Hindlimb muscle (tissue), 1 donor: ENCODE measurements around the gene OLFM3. TPM values are rescaled to one million over a fixed set of nuclear protein-coding genes. Genes with fewer than 3 reads are reported as not detected.

Experiments
- DNase-seq: peaks from one replicate; pipeline ENCODE4 v3.0.0-alpha.2; 2013
- polyA plus RNA-seq: library from polyadenylated mRNA; unstranded; fragments of 120-200 nt; gene quantifications from one replicate; pipeline ENCODE4 v1.2.1, GENCODE V29; 2013; ENCODE audit not compliant: insufficient read length

The OLFM3 gene
- polyA plus RNA-seq, 1 donor, result 0.23 TPM

- DNase-seq, result no peak
These were observed 53.5 kb downstream of the OLFM3 start for GRCh38 chr1:101943237-101943636.

GRCh38 chr1:101942516-101943193 is 54.1 kb downstream of the OLFM3 start:
- no peak for DNase-seq

- no peak for DNase-seq
These were observed 58.0 kb downstream of the OLFM3 start for GRCh38 chr1:101938681-101939080.

- no peak for DNase-seq
These were observed 67.4 kb downstream of the OLFM3 start for GRCh38 chr1:101929343-101929742.

GRCh38 chr1:101928829-101929228 is 67.9 kb downstream of the OLFM3 start:
- no peak for DNase-seq

GRCh38 chr1:101924700-101925099 is 72.0 kb downstream of the OLFM3 start:
- no peak for DNase-seq

- no peak for DNase-seq
These were observed 76.1 kb downstream of the OLFM3 start for GRCh38 chr1:101920577-101920976.

GRCh38 chr1:101918277-101918676 is 78.4 kb downstream of the OLFM3 start:
- no peak for DNase-seq

- peak; percentile 13 for DNase-seq
These were observed 81.1 kb downstream of the OLFM3 start for GRCh38 chr1:101915597-101915996.

- no peak for DNase-seq
These were observed 82.1 kb downstream of the OLFM3 start for GRCh38 chr1:101914473-101915242.

GRCh38 chr1:101911894-101912293 is 84.8 kb downstream of the OLFM3 start:
- no peak for DNase-seq

- DNase-seq, result no peak
These were observed 87.7 kb downstream of the OLFM3 start for GRCh38 chr1:101908980-101909379.

- no peak for DNase-seq
These were observed 89.5 kb downstream of the OLFM3 start for GRCh38 chr1:101907264-101907663.

- no peak for DNase-seq
These were observed 91.4 kb downstream of the OLFM3 start for GRCh38 chr1:101905283-101905835.

GRCh38 chr1:101902199-101902598 is 94.5 kb downstream of the OLFM3 start:
- DNase-seq, result no peak

GRCh38 chr1:101898137-101898536 is 98.6 kb downstream of the OLFM3 start:
- no peak for DNase-seq

- DNase-seq, result no peak
These were observed 112.1 kb downstream of the OLFM3 start for GRCh38 chr1:101884621-101885020.

GRCh38 chr1:101875891-101876290 is 120.8 kb downstream of the OLFM3 start:
- DNase-seq, result no peak

- DNase-seq, result no peak
These were observed 123.1 kb downstream of the OLFM3 start for GRCh38 chr1:101873672-101874071.

GRCh38 chr1:101859941-101860340 is 136.8 kb downstream of the OLFM3 start:
- no peak for DNase-seq

GRCh38 chr1:101854271-101854670 is 142.5 kb downstream of the OLFM3 start:
- DNase-seq, result no peak

- DNase-seq, result no peak
These were observed 143.8 kb downstream of the OLFM3 start for GRCh38 chr1:101852936-101853335.

GRCh38 chr1:101849356-101849755 is 147.4 kb downstream of the OLFM3 start:
- no peak for DNase-seq

GRCh38 chr1:101847626-101848025 is 149.1 kb downstream of the OLFM3 start:
- peak; percentile 4 for DNase-seq
